8988T (cell line): ENCODE data around the gene FHOD3.
"Not testable (repeated sequence)": the region's sequence is repeated elsewhere in the genome, so short reads cannot be mapped to it uniquely, and the experiment has no call there.

ENCODE experiments used
- DNase-seq: peaks from one replicate; pipeline ENCODE4 v3.0.0; 2011

The FHOD3 gene

GRCh38 chr18:36724169-36724568 is 426.7 kb downstream of the FHOD3 start:
- no peak for DNase-seq

- DNase-seq, result no peak
Observed at GRCh38 chr18:36724591-36725001, 427.1 kb downstream of the FHOD3 start.

DNA sequence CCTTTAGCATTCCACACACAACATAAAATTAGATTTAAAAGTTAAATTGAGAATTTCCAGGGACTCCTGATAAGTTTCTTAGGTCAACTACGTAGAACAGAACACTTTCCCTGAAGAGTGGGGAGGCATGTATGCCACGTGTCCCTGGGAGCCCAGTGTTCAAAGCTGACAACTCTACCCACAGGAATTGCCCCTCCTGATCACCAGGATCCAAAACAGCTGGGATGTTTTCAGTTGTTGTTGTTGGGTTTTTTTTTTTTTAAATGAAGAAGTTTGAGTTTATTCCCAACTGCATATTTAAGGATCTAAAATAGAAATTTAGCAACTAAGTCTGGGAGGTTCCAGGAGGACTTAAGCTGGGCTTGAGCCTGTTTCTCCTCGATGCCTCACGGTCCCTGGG is 430.8 kb downstream of the FHOD3 start:
- DNase-seq, result no peak

- DNase-seq, result no peak
Observed at GRCh38 chr18:36729197-36729596, 431.7 kb downstream of the FHOD3 start.

DNA sequence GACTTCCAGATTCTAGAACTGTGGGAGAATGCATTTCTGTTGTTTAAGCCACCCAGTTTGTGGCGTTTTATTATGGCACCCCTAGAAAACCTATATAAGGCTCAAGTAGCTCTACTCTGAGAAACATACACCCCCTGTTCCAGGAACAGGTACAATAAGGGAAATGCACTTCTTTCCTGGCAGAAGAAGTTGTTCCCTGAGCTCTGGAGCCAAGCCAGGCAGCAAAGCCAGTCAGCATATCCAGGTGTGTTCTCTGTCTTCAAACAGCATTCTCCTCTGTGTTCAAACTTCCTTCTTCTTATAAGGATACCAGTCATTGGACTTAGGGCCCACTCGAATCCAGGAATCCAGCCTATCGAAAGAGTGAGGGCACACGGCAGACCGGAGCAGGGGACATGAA is 434.8 kb downstream of the FHOD3 start:
- DNase-seq, result no peak

DNA sequence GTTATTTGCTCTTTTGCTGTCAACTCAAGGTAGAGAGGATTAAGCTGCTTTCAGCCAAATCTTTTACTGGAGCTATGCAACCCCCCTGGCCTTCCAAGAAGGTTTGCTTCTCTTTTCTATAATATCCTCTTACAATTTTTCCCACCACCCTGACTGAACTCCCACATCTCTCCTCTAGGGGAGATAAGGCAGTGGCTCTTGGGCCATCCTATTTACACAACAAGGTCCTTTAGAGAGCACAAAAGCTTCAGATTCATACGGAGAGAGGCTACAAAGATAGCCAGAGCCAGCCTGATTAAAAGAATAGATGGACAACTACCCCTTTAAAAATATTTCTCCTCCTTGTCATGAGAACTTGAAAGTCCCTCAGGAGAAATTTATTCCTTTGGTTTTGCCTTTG is 435.6 kb downstream of the FHOD3 start:
- DNase-seq, result no peak

- DNase-seq, result no peak
Observed at GRCh38 chr18:36734596-36734995, 437.1 kb downstream of the FHOD3 start.

DNA sequence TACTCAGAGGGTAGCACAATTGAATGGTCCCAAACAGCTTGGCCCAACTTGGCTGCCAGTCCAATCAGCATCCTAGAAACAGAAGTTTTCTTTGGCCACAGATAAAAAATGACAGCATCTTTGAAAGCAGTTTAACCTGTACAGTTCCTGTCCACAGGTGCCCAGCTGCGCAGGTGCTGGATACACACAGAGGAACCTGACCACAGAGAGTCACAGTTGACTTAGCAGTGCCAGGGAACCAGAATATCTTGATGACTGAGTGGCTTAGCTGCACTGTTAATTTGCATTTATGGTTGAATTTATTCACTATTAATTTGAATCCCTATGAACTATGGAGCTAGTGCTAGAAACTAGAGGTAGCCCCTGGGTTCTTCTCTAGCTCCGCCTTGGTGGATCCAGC is 437.6 kb downstream of the FHOD3 start:
- no peak for DNase-seq

DNA sequence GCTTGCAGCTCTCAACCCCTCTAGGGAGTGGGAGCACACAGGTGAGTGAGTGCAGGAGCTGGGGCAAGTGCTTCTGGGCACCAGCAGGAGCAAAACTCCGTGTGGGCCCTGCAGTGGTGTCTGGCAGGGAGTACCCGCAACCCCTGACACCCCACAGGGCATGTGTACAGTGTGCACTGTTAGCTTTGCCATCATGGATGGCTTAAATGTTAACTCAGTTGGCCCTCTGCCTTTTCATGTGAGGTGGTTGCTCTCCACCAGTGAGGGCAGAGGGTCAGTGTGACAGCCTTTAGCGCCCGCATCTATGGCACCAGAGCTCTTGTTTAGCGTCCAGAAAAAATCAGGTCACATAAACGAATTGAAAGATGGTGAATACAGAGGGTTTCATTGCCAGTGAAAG is 438.6 kb downstream of the FHOD3 start:
- no peak for DNase-seq

DNA sequence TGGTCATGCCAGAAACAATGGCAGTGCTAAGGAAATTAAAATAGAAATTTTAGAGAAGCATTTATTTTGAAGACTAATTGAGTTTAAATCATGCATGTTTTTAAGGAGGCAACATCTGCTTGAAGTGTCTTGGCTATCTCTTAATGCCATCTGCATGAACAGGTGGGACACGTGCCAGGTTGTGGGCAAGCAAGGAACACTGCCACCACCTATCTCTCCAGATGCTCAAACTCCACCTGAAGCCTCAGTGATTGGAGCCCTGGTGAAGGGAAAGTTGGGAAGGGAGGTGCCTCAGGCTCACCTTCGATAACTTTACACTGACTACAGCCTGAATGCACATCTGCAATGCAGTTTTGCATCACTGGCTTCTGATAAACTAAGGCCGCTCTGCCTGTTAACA is 439.8 kb downstream of the FHOD3 start:
- DNase-seq, result no peak

DNA sequence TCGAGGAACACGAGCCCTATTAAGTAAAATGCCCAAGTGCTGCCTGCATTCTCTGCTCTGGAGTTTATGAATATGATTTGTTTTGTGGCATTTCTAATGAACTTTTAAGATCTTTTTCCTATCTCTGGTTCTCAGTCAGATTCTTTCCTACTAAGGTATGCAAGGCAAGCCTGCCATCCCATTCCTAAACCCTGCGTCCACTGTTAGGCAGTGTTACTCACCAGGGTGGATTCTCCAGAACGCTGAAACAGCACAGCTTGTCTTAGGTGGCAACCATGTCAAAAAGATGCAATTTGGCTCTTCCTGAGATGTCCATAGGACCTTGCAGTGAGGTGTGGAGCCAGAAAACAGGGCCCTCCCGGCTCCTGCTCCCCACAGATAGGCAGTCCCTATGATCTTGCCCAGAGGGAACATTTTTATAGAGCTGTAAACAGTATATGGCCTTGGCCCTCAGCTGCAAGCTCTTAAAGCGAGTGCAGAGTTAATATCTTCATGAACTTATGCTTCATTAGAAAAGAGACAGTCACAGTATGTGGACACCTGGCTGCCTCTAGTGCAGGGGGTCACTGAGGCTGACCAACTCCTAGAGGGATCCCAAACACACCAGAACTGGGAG is 446.9 kb downstream of the FHOD3 start:
- no peak for DNase-seq

DNA sequence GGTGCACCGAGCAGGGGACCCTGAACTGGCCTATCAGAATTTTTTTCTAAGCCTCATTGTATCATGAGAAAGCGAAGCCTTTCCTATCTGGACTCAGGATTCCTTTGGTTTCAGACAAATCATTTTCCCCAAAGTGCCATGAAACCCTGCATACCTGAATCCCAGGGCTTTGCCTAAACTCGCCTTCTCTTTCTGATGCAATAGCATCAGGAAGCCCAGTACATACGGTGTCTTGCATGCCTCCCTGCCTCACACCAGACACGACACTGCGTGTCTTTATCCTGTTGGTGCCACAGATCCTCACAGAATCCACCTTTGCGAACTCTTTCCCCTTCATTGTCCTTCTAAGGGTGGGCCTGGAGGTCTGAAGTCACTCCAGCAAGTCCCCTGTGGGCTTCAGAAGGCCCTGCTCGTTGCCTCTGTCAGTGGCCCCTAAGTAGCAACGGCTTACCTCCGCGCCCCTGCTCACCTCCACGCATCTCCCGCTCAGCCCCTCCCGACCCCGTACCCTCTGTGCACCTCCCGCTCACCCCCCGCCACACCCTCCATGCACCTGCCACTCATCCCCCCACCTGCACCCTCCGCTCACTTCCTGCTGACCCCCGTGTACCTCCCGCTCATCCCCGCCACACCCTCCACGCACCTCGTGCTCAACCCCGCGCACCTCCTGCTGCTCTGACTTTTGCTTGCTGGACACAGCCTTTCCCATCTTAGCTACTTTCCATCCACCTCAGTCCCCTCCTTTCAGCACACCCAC is 447.9 kb downstream of the FHOD3 start:
- DNase-seq, result no peak

- no peak for DNase-seq
Observed at GRCh38 chr18:36752929-36753865, 455.7 kb downstream of the FHOD3 start.

DNA sequence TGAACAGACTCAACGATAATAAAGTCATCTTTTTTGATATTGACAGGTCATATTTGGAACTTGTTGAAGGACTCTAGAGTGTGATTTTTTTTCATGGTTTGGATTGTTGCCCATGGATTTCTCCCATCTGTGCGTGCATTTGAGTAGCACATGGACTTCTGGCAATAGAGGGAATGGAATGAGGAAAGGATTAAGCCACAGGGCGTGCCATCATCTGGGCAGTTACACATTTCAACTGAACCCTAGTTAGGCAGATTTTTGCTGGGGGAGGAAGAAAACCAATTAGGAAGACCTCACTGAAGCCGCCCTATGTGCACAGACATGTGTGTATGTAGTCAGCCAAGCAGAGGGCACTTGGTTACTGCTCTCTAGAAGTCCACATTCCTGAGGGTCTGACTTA is 458.7 kb downstream of the FHOD3 start:
- DNase-seq, result no peak

DNA sequence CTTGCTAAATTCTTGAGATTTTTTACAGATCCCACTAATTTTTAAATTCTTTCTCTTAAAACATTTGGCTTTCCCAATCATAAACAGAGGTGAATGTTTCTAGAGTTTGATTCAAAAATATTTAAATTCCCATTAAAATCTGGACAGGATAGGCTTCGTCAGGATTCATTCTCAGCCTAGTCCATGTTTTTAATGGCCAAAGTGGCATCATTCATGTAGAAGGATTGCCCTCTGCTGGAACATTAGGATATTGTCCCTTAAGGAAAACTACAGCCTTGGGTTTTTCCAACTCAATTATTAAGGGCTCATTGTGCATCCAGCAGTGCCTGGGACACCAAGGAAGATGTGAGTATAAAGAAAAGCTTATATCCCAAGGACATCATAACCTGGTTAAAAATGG is 459.6 kb downstream of the FHOD3 start:
- DNase-seq, result peak; percentile 44

DNA sequence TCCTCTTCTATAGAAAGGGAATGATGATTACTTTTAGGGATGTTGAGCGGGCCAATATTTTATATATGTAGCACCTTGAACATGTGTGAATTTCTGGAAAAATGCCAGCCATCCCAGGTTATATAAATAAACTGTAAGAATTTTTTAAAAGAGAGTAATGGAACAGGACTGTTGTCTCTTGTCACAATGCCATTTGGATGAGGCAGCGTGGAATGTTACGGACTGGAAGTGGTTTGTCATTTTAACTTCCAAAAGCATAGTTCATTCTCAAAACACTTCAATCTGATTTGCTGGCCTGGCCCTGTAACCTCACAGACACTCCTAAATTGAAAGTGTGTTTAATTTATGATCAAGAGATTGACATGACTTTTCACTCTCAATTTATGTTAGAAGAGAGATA is 460.5 kb downstream of the FHOD3 start:
- no peak for DNase-seq

DNA sequence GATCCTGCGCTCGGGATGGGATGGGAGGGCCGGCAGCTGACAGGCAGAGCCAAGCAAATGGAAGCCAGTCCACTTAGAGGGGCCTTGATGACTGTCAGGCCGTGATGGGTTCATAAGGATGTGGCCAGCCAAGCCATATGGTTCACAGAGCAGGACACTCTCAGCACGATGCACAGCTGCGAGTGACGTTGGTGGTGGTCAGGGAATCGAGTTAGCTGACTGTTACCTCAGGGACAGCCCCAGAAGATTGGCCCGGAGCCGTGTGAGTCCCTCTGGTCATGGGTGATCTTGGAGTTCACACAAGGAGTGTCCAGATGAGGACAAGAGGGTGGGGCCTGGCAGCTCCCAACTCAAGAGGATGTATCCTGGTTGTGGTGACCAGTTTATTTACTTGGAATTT is 461.1 kb downstream of the FHOD3 start:
- no peak for DNase-seq

GRCh38 chr18:36759167-36759776 is 461.8 kb downstream of the FHOD3 start:
- no peak for DNase-seq

DNA sequence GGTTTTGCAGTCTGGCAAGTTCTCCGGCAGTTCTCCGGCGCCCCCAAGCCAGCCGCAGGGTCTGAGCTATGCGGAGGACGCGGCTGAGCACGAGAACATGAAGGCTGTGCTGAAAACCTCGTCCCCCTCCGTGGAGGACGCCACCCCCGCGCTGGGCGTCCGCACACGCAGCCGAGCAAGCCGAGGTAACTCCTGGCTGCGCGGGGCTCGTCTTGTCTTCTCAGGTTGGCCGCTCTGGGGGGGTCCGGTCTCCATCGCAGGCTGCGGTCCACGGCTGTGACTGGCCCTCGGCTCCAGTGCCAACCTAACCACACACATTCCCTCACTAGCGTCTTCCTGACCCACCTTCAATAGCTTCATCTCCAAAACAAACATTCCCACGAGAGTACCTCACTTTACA is 463.1 kb downstream of the FHOD3 start:
- no peak for DNase-seq

DNA sequence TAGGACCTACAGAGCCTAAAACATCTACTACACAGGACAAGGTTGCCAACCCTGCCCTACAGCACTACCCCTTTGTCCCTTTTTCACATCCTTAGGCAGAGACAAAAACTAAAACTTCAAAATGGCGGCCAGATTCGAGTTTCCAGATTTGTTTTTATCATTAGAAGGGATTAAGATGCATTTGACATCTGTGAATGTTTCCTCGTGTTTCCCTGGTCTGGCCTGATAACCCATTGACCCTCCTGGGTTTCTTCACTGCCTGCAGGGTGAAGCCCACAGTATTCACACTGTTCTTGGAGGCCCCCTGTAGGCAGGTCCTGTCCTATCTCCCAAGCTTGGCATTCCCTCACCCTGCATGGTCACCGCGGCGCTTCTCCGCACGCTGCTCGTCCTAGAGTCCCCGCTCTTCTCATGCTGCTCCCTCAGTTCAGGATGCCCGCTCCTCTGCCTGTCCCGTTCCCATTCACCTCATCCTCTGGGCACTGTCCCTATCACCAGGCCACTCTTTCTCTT is 463.7 kb downstream of the FHOD3 start:
- no peak for DNase-seq

DNA sequence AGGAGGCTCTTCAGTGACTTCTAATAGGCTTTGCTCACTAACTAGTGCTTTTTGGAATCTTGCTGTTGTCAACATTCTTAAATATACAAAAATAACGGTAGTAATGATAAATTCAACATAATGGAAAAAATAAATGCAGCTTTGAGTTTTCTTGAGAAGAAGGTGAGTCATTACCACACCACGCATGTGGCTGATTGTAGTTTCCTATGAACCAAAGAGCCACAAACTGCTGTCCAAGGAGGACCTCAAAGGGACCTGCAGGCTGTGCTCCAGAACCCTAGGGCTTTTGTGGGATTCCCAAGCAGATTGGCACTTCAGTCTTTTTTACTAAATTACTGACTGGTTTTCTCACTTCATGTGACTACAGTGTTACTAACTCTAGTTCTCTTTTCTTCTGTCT is 464.6 kb downstream of the FHOD3 start:
- DNase-seq, result no peak

GRCh38 chr18:36762965-36763364 is 465.5 kb downstream of the FHOD3 start:
- not testable (repeated sequence) for DNase-seq

GRCh38 chr18:36766836-36767235 is 469.3 kb downstream of the FHOD3 start:
- DNase-seq, result no peak
